ENCODE measurements around the gene ACIN1. TPM values are rescaled to one million over a fixed set of nuclear protein-coding genes. Genes with fewer than 3 reads are reported as not detected.

Gene ACIN1
- total and polyA plus RNA-seq, 10 donors = 59.2 to 228 (median 186) TPM

DNA sequence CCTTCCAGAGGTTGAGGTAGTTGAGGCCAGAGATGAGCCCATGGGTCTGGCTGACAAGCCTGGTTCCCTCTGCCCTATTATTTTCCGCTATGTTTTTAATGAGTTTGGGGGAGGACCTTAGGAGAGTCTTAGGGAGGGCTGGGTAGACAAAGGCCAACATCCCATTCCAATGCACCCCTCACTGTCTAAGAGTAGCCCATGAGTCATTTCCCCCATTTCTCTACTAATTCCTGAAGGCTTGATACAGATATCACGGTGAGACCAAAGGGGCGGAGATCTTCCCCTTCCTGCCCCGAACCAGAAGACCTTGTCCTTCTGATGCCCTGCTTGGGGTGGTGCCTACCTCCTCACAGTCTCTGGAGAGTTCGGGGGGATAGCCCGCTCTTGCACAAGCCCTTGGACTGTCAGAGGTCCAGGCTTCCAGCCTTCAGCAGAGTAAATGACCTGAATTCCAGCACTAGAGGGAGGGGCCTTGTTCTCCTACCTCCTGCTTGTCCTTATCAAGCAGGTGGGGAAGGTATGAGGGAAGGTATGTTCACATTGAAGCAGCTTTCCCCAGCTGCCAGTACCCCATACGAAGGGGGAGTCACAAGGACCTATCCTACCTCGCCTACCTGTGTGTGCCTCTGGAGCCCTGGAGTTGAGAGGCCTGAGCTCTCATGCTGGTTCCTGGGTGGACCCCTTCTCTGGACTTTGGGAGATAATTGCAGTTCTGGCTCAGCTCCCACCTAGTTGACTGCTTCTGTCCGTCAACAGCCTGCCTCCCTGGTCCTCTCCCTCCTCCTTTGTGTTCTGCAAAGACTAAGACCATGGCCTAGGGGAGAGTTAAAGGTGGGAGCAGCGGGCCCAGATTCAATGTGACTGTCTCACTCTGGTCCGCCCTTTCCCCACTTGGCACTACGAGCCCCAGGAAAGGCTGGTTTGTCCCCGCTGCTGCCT, 49.2 kb downstream of the ACIN1 start:
- H3K27ac ChIP-seq = peak overlapping the region in 6 of 8 donors; percentile 22 to 66 (median 55)
- peak in 2 of 3 donors; percentile 26 to 34 for TF ChIP-seq POLR2AphosphoS5 (IDR thresholded peaks at IDR 0.05)
- no peak for TF ChIP-seq POLR2A (IDR thresholded peaks at IDR 0.05)
- TF ChIP-seq, protein P1, sequence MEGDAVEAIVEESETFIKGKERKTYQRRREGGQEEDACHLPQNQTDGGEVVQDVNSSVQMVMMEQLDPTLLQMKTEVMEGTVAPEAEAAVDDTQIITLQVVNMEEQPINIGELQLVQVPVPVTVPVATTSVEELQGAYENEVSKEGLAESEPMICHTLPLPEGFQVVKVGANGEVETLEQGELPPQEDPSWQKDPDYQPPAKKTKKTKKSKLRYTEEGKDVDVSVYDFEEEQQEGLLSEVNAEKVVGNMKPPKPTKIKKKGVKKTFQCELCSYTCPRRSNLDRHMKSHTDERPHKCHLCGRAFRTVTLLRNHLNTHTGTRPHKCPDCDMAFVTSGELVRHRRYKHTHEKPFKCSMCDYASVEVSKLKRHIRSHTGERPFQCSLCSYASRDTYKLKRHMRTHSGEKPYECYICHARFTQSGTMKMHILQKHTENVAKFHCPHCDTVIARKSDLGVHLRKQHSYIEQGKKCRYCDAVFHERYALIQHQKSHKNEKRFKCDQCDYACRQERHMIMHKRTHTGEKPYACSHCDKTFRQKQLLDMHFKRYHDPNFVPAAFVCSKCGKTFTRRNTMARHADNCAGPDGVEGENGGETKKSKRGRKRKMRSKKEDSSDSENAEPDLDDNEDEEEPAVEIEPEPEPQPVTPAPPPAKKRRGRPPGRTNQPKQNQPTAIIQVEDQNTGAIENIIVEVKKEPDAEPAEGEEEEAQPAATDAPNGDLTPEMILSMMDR (IDR thresholded peaks at IDR 0.05 in 8 of 11, conservative IDR thresholded peaks at IDR 0.05 in 3 of 11) = no peak
- intact Hi-C loops (cut with DNase I; ENCODE audit: low total_unique reads) = no loop called here
- peaks cover 0 to 5% (median 0%) of the 10 kb centered on the region in 7 donors for H3K27me3 ChIP-seq (replicated peaks in 1 of 7)
- H3K9me3 ChIP-seq = no peaks in the 10 kb centered on the region
- peak; percentile 46 for DNase-seq
- H3K36me3 ChIP-seq = no peaks in the 10 kb centered on the region
- H3K4me3 ChIP-seq = no peak overlapping the region
- 76 to 84% (median 79%) methylated on average over 13 of the region's 13 CpGs for WGBS, 5 donors
- peaks cover 0 to 29% (median 7%) of the 10 kb centered on the region in 6 donors for H3K4me1 ChIP-seq

DNA sequence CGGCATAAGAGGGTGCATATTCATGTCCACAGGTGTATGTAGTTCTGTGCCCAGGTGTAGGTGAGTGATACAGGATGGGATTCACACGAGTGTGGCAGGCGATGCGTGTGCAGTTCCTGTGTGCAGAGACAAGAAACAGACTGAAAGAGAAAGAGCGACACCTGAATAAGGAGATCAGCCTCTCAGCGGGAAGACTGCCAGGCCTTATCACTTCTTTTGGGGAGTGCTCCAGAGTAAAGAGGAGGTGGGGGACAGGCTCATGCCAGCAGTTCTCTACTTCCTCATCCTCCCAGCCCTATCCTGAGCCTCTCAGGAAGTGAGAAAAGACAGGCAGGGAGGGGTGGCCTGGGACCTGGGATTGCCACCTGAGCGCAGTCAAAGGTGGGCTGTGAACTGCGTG, 50.1 kb downstream of the ACIN1 start:
- Histone ChIP-seq H3K27ac (peak overlapping the region in 4 of 8 donors; percentile 30 to 64 (median 52)), H3K27me3 (replicated peaks in 1 of 7) (peaks cover 0 to 5% (median 0%) of the 10 kb centered on the region in 7 donors), H3K4me1 (peaks cover 0 to 29% (median 7%) of the 10 kb centered on the region in 6 donors), H3K4me3 (no peak overlapping the region), H3K36me3 (no peaks in the 10 kb centered on the region), H3K9me3 (no peaks in the 10 kb centered on the region)
- WGBS, 5 donors = 86 to 94% (median 90%) methylated on average over 8 of the region's 8 CpGs
- DNase-seq = no peak
- intact Hi-C loops (cut with DNase I; ENCODE audit: low total_unique reads) = loop anchor here (5.0 kb wide), 1 partner anchor 48 kb away; no protein-coding TSS in a partner anchor
- TF ChIP-seq, protein P1 (IDR thresholded peaks at IDR 0.05 in 8 of 11, conservative IDR thresholded peaks at IDR 0.05 in 3 of 11) = no peak
- TF ChIP-seq POLR2AphosphoS5 (IDR thresholded peaks at IDR 0.05) (no peak), POLR2A (IDR thresholded peaks at IDR 0.05) (no peak)

DNA sequence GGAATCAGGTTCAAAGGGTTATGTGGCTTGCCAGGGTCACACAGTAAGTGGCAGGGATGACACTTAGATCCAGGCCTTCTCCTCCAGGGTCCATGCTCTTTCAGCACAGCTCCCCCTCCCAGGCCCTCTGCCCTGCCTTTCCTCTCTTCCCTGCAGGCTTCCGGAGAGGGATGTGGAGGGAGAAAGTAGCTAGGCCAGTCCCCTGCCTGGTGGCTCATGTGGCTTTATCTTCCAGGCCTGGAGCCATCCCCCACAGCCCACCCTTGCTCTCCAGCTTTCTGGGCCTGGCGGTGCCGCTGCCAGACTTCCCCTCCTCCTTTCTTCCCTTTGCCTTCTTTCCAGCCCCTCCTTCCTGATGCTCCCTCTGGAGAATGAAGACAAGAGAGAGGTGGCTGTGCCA, 51.2 kb downstream of the ACIN1 start:
- Histone ChIP-seq H3K27ac (peak overlapping the region in 2 of 8 donors; percentile 24 to 38), H3K4me3 (no peak overlapping the region), H3K36me3 (no peaks in the 10 kb centered on the region), H3K4me1 (peaks cover 0 to 29% (median 7%) of the 10 kb centered on the region in 6 donors), H3K9me3 (no peaks in the 10 kb centered on the region), H3K27me3 (replicated peaks in 1 of 7) (peaks cover 0 to 5% (median 0%) of the 10 kb centered on the region in 7 donors)
- no peak for DNase-seq
- WGBS, 5 donors = 60 to 87% (median 79%) methylated on average over 3 of the region's 3 CpGs
- TF ChIP-seq, protein P1 (IDR thresholded peaks at IDR 0.05 in 8 of 11, conservative IDR thresholded peaks at IDR 0.05 in 3 of 11) = no peak
- TF ChIP-seq POLR2A (IDR thresholded peaks at IDR 0.05) (no peak), POLR2AphosphoS5 (IDR thresholded peaks at IDR 0.05) (no peak)
- intact Hi-C loops (cut with DNase I; ENCODE audit: low total_unique reads) = loop anchor here (5.0 kb wide), 1 partner anchor 46 kb away; no protein-coding TSS in a partner anchor

DNA sequence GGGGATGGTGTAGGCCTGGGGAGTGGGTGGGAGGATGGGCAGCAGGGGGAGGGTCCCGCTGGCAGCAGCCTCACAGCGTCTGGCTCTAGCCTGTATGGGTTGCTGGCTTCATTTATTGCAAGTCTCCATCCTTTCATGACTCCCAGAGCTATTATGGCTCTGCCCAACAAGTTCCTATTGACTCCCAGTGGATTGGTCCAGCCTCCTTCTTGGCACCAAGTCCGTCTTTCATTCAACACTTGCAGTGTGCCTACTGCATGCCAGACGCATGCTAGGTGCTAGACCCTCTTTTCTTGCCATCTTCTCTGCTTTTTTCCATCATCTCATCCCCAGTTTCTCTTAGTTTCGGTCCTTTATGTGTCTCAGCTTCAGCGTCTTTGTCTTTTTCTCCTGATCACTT, 51.8 kb downstream of the ACIN1 start:
- peaks cover 0 to 5% (median 0%) of the 10 kb centered on the region in 7 donors for H3K27me3 ChIP-seq (replicated peaks in 1 of 7)
- no peaks in the 10 kb centered on the region for H3K9me3 ChIP-seq
- no peaks in the 10 kb centered on the region for H3K36me3 ChIP-seq
- intact Hi-C loops (cut with DNase I; ENCODE audit: low total_unique reads) = loop anchor here (5.0 kb wide), 1 partner anchor 46 kb away; no protein-coding TSS in a partner anchor
- 88 to 96% (median 93%) methylated on average over 6 of the region's 6 CpGs for WGBS, 5 donors
- peaks cover 0 to 29% (median 7%) of the 10 kb centered on the region in 6 donors for H3K4me1 ChIP-seq
- DNase-seq = no peak
- H3K4me3 ChIP-seq = no peak overlapping the region
- H3K27ac ChIP-seq = no peak overlapping the region
- TF ChIP-seq POLR2A (IDR thresholded peaks at IDR 0.05) (no peak), POLR2AphosphoS5 (IDR thresholded peaks at IDR 0.05) (no peak)
- TF ChIP-seq, protein P1 (IDR thresholded peaks at IDR 0.05 in 8 of 11, conservative IDR thresholded peaks at IDR 0.05 in 3 of 11) = no peak

Data from spleen (tissue), 11 donors.